ENCODE data around the gene ADGRG1.

The ADGRG1 gene

GRCh38 chr16:57645169-57645568 lies 16.7 kb downstream of the ADGRG1 start:
- Mint-ChIP-seq H3K36me3 (no peaks in the 10 kb centered on the region), H3K4me3 (no peak overlapping the region), H3K4me1 (peaks cover 28% of the 10 kb centered on the region), H3K27me3 (peaks cover 12% of the 10 kb centered on the region), H3K9me3 (no peaks in the 10 kb centered on the region), H3K27ac (no peak overlapping the region)
- ATAC-seq, result no peak

GRCh38 chr16:57645691-57646387 lies 17.4 kb downstream of the ADGRG1 start:
- Mint-ChIP-seq H3K27ac (no peak overlapping the region), H3K4me3 (no peak overlapping the region), H3K4me1 (peaks cover 28% of the 10 kb centered on the region), H3K27me3 (peaks cover 8% of the 10 kb centered on the region), H3K36me3 (no peaks in the 10 kb centered on the region), H3K9me3 (no peaks in the 10 kb centered on the region)
- no peak for ATAC-seq

- Mint-ChIP-seq H3K36me3 (no peaks in the 10 kb centered on the region), H3K4me1 (peaks cover 28% of the 10 kb centered on the region), H3K27me3 (peaks cover 7% of the 10 kb centered on the region)
Measured at GRCh38 chr16:57646388-57647039, 18.1 kb downstream of the ADGRG1 start.

GRCh38 chr16:57647136-57647875 lies 18.9 kb downstream of the ADGRG1 start:
- H3K27me3 Mint-ChIP-seq, result peaks cover 7% of the 10 kb centered on the region

More at GRCh38 chr16:57646388-57647039, 18.1 kb downstream of the ADGRG1 start:
- H3K9me3 Mint-ChIP-seq, result no peaks in the 10 kb centered on the region
- no peak overlapping the region for H3K4me3 Mint-ChIP-seq
- peak; percentile 40 for ATAC-seq
- no peak overlapping the region for H3K27ac Mint-ChIP-seq

GRCh38 chr16:57648125-57648524 lies 19.7 kb downstream of the ADGRG1 start:
- H3K4me3 Mint-ChIP-seq, result no peak overlapping the region

More at GRCh38 chr16:57647136-57647875, 18.9 kb downstream of the ADGRG1 start:
- no peaks in the 10 kb centered on the region for H3K36me3 Mint-ChIP-seq
- H3K9me3 Mint-ChIP-seq, result no peaks in the 10 kb centered on the region
- ATAC-seq, result no peak
- peak overlapping the region; percentile 58 for H3K27ac Mint-ChIP-seq
- H3K4me3 Mint-ChIP-seq, result no peak overlapping the region
- H3K4me1 Mint-ChIP-seq, result peaks cover 28% of the 10 kb centered on the region

GRCh38 chr16:57648581-57649442 lies 20.4 kb downstream of the ADGRG1 start:
- H3K27ac Mint-ChIP-seq, result peak overlapping the region; percentile 58
- H3K4me1 Mint-ChIP-seq, result peaks cover 28% of the 10 kb centered on the region
- H3K9me3 Mint-ChIP-seq, result no peaks in the 10 kb centered on the region
- ATAC-seq, result peak; percentile 68
- peaks cover 13% of the 10 kb centered on the region for H3K27me3 Mint-ChIP-seq
- H3K36me3 Mint-ChIP-seq, result no peaks in the 10 kb centered on the region
- no peak overlapping the region for H3K4me3 Mint-ChIP-seq

More at GRCh38 chr16:57648125-57648524, 19.7 kb downstream of the ADGRG1 start:
- Mint-ChIP-seq H3K27ac (peak overlapping the region; percentile 58), H3K27me3 (peaks cover 7% of the 10 kb centered on the region), H3K4me1 (peaks cover 28% of the 10 kb centered on the region), H3K9me3 (no peaks in the 10 kb centered on the region), H3K36me3 (no peaks in the 10 kb centered on the region)
- ATAC-seq, result peak; percentile 69

GRCh38 chr16:57649443-57649751 lies 21.0 kb downstream of the ADGRG1 start:
- no peak overlapping the region for H3K4me3 Mint-ChIP-seq
- no peaks in the 10 kb centered on the region for H3K36me3 Mint-ChIP-seq
- peaks cover 28% of the 10 kb centered on the region for H3K4me1 Mint-ChIP-seq
- ATAC-seq, result no peak
- no peak overlapping the region for H3K27ac Mint-ChIP-seq
- H3K27me3 Mint-ChIP-seq, result peaks cover 17% of the 10 kb centered on the region
- no peaks in the 10 kb centered on the region for H3K9me3 Mint-ChIP-seq

GRCh38 chr16:57649846-57650245 lies 21.4 kb downstream of the ADGRG1 start:
- Mint-ChIP-seq H3K4me3 (no peak overlapping the region), H3K4me1 (peaks cover 28% of the 10 kb centered on the region), H3K27ac (no peak overlapping the region), H3K36me3 (no peaks in the 10 kb centered on the region), H3K9me3 (no peaks in the 10 kb centered on the region), H3K27me3 (peaks cover 17% of the 10 kb centered on the region)
- no peak for ATAC-seq

- Mint-ChIP-seq H3K27me3 (peaks cover 17% of the 10 kb centered on the region), H3K27ac (no peak overlapping the region), H3K4me3 (no peak overlapping the region), H3K4me1 (peaks cover 26% of the 10 kb centered on the region), H3K9me3 (no peaks in the 10 kb centered on the region), H3K36me3 (no peaks in the 10 kb centered on the region)
- no peak for ATAC-seq
Measured at GRCh38 chr16:57651344-57652333, 23.2 kb downstream of the ADGRG1 start.

- no peak overlapping the region for H3K4me3 Mint-ChIP-seq
- H3K9me3 Mint-ChIP-seq, result no peaks in the 10 kb centered on the region
- peaks cover 17% of the 10 kb centered on the region for H3K27me3 Mint-ChIP-seq
- no peak for ATAC-seq
- H3K36me3 Mint-ChIP-seq, result no peaks in the 10 kb centered on the region
- H3K4me1 Mint-ChIP-seq, result peaks cover 14% of the 10 kb centered on the region
- H3K27ac Mint-ChIP-seq, result no peak overlapping the region
Measured at GRCh38 chr16:57652695-57653471, 24.5 kb downstream of the ADGRG1 start.

- H3K27ac Mint-ChIP-seq, result no peak overlapping the region
- no peak overlapping the region for H3K4me3 Mint-ChIP-seq
- peaks cover 3% of the 10 kb centered on the region for H3K4me1 Mint-ChIP-seq
- H3K36me3 Mint-ChIP-seq, result no peaks in the 10 kb centered on the region
- ATAC-seq, result no peak
- H3K27me3 Mint-ChIP-seq, result peaks cover 17% of the 10 kb centered on the region
- H3K9me3 Mint-ChIP-seq, result no peaks in the 10 kb centered on the region
Measured at GRCh38 chr16:57653936-57654335, 25.5 kb downstream of the ADGRG1 start.

- H3K27ac Mint-ChIP-seq, result no peak overlapping the region
- H3K4me3 Mint-ChIP-seq, result no peak overlapping the region
- peaks cover 10% of the 10 kb centered on the region for H3K27me3 Mint-ChIP-seq
- no peaks in the 10 kb centered on the region for H3K4me1 Mint-ChIP-seq
- no peaks in the 10 kb centered on the region for H3K9me3 Mint-ChIP-seq
- no peak for ATAC-seq
- H3K36me3 Mint-ChIP-seq, result no peaks in the 10 kb centered on the region
Measured at GRCh38 chr16:57656342-57656955, 28.0 kb downstream of the ADGRG1 start.

- H3K4me3 Mint-ChIP-seq, result no peak overlapping the region
- no peak overlapping the region for H3K27ac Mint-ChIP-seq
- H3K9me3 Mint-ChIP-seq, result peaks cover 3% of the 10 kb centered on the region
- no peaks in the 10 kb centered on the region for H3K36me3 Mint-ChIP-seq
- H3K4me1 Mint-ChIP-seq, result no peaks in the 10 kb centered on the region
- ATAC-seq, result no peak
- peaks cover 10% of the 10 kb centered on the region for H3K27me3 Mint-ChIP-seq
Measured at GRCh38 chr16:57657228-57657627, 28.8 kb downstream of the ADGRG1 start.
